ENCODE data around the gene PTPN2. TPM values are rescaled to one million over a fixed set of nuclear protein-coding genes. Genes with fewer than 3 reads are reported as not detected.

Gene PTPN2
- total RNA-seq, 1 donor from 2014 or later, result 23.9 TPM

GRCh38 chr18:12742453-12742852 is 141.6 kb downstream of the PTPN2 start:
- no peak for DNase-seq (ENCODE audit: low spot score)
- no peak overlapping the region for H3K4me3 Mint-ChIP-seq (ENCODE audit: unreplicated experiment)
- no peaks in the 10 kb centered on the region for H3K36me3 Mint-ChIP-seq (ENCODE audit: low read depth, unreplicated experiment)
- no peak for TF ChIP-seq CTCF (IDR thresholded peaks at IDR 0.05; ENCODE audit: unreplicated experiment)
- H3K9me3 Mint-ChIP-seq (ENCODE audit: unreplicated experiment), result no peaks in the 10 kb centered on the region
- no peaks in the 10 kb centered on the region for H3K4me1 Mint-ChIP-seq (ENCODE audit: unreplicated experiment)
- H3K27me3 Mint-ChIP-seq (ENCODE audit: unreplicated experiment), result peaks cover 1% of the 10 kb centered on the region
- no peak overlapping the region for H3K27ac Mint-ChIP-seq (ENCODE audit: unreplicated experiment)

Other genes with a start within 250 kb of the PTPN2 start
- gene SPIRE1, start 226.1 kb downstream of the PTPN2 start, total RNA-seq (ENCODE audit: unreplicated experiment), result 31.3 TPM
- gene CEP76, start 181.5 kb downstream of the PTPN2 start, total RNA-seq (ENCODE audit: unreplicated experiment), result 9.3 TPM
- 70.4 TPM for gene PSMG2, start 181.2 kb downstream of the PTPN2 start, total RNA-seq (ENCODE audit: unreplicated experiment)
- gene SEH1L, start 63.8 kb upstream of the PTPN2 start, total RNA-seq (ENCODE audit: unreplicated experiment), result 35.1 TPM
- gene CEP192, start 107.1 kb upstream of the PTPN2 start, total RNA-seq (ENCODE audit: unreplicated experiment), result 23.2 TPM

Data from endothelial cell (in vitro differentiated cells).